HepG2 (cell line): Measurements from ENCODE around the gene DAPK1. TPM values are rescaled to one million over a fixed set of nuclear protein-coding genes. Genes with fewer than 3 reads are reported as not detected.
A peak's percentile ranks its signal among the peaks of the same experiment; 100 is the strongest.

ENCODE experiments used
- DBP ChIP-seq: sonication (generic); formaldehyde crosslinking; IDR thresholded peaks from 2 replicates; pipeline ENCODE4 v1.4.0; 2020; ENCODE audit warnings: missing genetic modification reagents; ENCODE audit errors: not compliant biosample characterization
- FOXA1 ChIP-seq, 2 experiments: fragments of 450-650 bp in 1 of 2; sonication (generic) in 1 of 2; formaldehyde crosslinking in 1 of 2; IDR thresholded peaks; 2 replicates each; pipeline versions ENCODE4 v1.4.0 to v1.6.1; 2016 to 2020; ENCODE audit warnings: missing genetic modification reagents in 1 of 2
- KDM1A ChIP-seq: IDR thresholded peaks from 2 replicates; pipeline ENCODE4 v1.6.1; 2016; ENCODE audit warnings: missing compliant biosample characterization
- MAFK ChIP-seq, 2 experiments: IDR thresholded peaks in 1 of 2; conservative IDR thresholded peaks in 1 of 2; 2 replicates each; pipeline ENCODE4 v1.6.1; 2011; ENCODE audit warnings: improper control_type of control experiment in 2 of 2, low read length in 2 of 2
- MYC ChIP-seq: sonication (generic); formaldehyde crosslinking; IDR thresholded peaks from 2 replicates; pipeline ENCODE4 v1.9.0; 2021; ENCODE audit warnings: missing genetic modification reagents, borderline replicate concordance
- MYNN ChIP-seq: sonication (generic); formaldehyde crosslinking; IDR thresholded peaks from 2 replicates; pipeline ENCODE4 v1.4.0; 2020; ENCODE audit warnings: mild to moderate bottlenecking, low read depth, missing genetic modification reagents
- NONO ChIP-seq, 2 experiments: fragments of 450-650 bp in 1 of 2; sonication (generic) in 1 of 2; formaldehyde crosslinking in 1 of 2; IDR thresholded peaks in 1 of 2; conservative IDR thresholded peaks in 1 of 2; 2 replicates each; pipeline versions ENCODE4 v1.6.1 to v1.8.0; 2017 to 2022; ENCODE audit warnings: mild to moderate bottlenecking in 1 of 2, missing genetic modification reagents in 1 of 2, moderate library complexity in 1 of 2
- ZIK1 ChIP-seq: sonication (generic); formaldehyde crosslinking; IDR thresholded peaks from 2 replicates; pipeline ENCODE4 v1.5.0; 2020; ENCODE audit warnings: mild to moderate bottlenecking, low read depth, missing genetic modification reagents, borderline replicate concordance
- ZNF646 ChIP-seq: sonication (generic); formaldehyde crosslinking; IDR thresholded peaks from 2 replicates; pipeline ENCODE4 v1.9.0; 2021; ENCODE audit warnings: mild to moderate bottlenecking, missing genetic modification reagents
- ZNF672 ChIP-seq: sonication (generic); formaldehyde crosslinking; IDR thresholded peaks from 2 replicates; pipeline ENCODE4 v1.8.1; 2022; ENCODE audit warnings: missing genetic modification reagents
- polyA plus RNA-seq, 8 experiments: library from polyadenylated mRNA; depleted of rRNA in 3 of 8; stranded (reverse) in 7 of 8; unstranded in 1 of 8; fragments of >200 nt; fragmentation: Illumina TruSeq in 4 of 8; extraction: Trizol in 4 of 8; gene quantifications; 2 replicates each; pipeline versions ENCODE4 v1.2.1 to v1.2.3, GENCODE V29; 2011 to 2016; ENCODE audit warnings: low read depth in 4 of 8, missing spikeins in 1 of 8, mixed read lengths in 1 of 8; ENCODE audit not compliant: insufficient read depth in 1 of 8
- total RNA-seq, 5 experiments: library from RNA; depleted of rRNA; stranded (reverse); fragments of >200 nt; fragmentation: Illumina TruSeq; extraction: Trizol; gene quantifications; 2 replicates each; pipeline ENCODE4 v1.2.3, GENCODE V29; 2016; ENCODE audit warnings: low read depth in 1 of 5
- TF ChIP-seq, protein P1 (sequence below): sonication (generic); formaldehyde crosslinking; IDR thresholded peaks from 2 replicates; pipeline ENCODE4 v1.5.0; 2020; ENCODE audit warnings: missing genetic modification reagents, mild to moderate bottlenecking, borderline replicate concordance
- TF ChIP-seq, protein P2 (sequence below), 2 experiments: sonication (generic) in 1 of 2; formaldehyde crosslinking in 1 of 2; IDR thresholded peaks; 2 replicates each; pipeline versions ENCODE4 v1.6.1 to v1.9.0; 2014 to 2022; ENCODE audit warnings: antibody characterized with exemption in 1 of 2, borderline replicate concordance in 1 of 2, inconsistent platforms in 1 of 2, low read depth in 1 of 2, missing genetic modification reagents in 1 of 2

The DAPK1 gene
- total and polyA plus RNA-seq, 2 of the 13 experiments (the other 11 are each of a cell fraction or from before 2014, with no cell fraction given), result 35.7 to 35.9 TPM

GRCh38 chr9:87498046-87498810 is 561 bp downstream of the DAPK1 start (continued):
- TF ChIP-seq ZIK1 (CRISPR knock-in tag) (peak; percentile 46; the same call in 1 of the 2 replicates), MAFK (conservative IDR thresholded peaks at IDR 0.05 in 1 of 2, IDR thresholded peaks at IDR 0.05 in 1 of 2; ENCODE audit: low read length in 2 of 2) (no peak), ZNF646 (peak; percentile 58; the same call in 1 of the 2 replicates), DBP (CRISPR knock-in tag) (no peak), ZNF672 (no peak), MYNN (CRISPR knock-in tag) (no peak), KDM1A (CRISPR knock-in tag) (no peak), MYC (CRISPR knock-in tag) (peak; percentile 56; the same call in 1 of the 2 replicates), NONO (IDR thresholded peaks at IDR 0.05) (no peak), NONO (CRISPR knock-in tag; conservative IDR thresholded peaks at IDR 0.05) (0 out of 2 replicates have a peak, but pooled peaks have one; percentile 35), FOXA1 (IDR thresholded peaks at IDR 0.05) (no peak), FOXA1 (CRISPR knock-in tag; IDR thresholded peaks at IDR 0.05) (no peak)
- TF ChIP-seq, protein P1, sequence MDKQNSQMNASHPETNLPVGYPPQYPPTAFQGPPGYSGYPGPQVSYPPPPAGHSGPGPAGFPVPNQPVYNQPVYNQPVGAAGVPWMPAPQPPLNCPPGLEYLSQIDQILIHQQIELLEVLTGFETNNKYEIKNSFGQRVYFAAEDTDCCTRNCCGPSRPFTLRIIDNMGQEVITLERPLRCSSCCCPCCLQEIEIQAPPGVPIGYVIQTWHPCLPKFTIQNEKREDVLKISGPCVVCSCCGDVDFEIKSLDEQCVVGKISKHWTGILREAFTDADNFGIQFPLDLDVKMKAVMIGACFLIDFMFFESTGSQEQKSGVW, result no peak
- TF ChIP-seq, protein P2, sequence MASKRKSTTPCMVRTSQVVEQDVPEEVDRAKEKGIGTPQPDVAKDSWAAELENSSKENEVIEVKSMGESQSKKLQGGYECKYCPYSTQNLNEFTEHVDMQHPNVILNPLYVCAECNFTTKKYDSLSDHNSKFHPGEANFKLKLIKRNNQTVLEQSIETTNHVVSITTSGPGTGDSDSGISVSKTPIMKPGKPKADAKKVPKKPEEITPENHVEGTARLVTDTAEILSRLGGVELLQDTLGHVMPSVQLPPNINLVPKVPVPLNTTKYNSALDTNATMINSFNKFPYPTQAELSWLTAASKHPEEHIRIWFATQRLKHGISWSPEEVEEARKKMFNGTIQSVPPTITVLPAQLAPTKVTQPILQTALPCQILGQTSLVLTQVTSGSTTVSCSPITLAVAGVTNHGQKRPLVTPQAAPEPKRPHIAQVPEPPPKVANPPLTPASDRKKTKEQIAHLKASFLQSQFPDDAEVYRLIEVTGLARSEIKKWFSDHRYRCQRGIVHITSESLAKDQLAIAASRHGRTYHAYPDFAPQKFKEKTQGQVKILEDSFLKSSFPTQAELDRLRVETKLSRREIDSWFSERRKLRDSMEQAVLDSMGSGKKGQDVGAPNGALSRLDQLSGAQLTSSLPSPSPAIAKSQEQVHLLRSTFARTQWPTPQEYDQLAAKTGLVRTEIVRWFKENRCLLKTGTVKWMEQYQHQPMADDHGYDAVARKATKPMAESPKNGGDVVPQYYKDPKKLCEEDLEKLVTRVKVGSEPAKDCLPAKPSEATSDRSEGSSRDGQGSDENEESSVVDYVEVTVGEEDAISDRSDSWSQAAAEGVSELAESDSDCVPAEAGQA (IDR thresholded peaks at IDR 0.05; ENCODE audit: low read depth), result no peak
- TF ChIP-seq, protein P2 (CRISPR knock-in tag; IDR thresholded peaks at IDR 0.05; ENCODE audit: borderline replicate concordance), result no peak
